ENCODE data around the gene MCTP1.

Gene MCTP1

GRCh38 chr5:94702729-94703128, 582.2 kb downstream of the MCTP1 start:
- peak overlapping the region in 1 of 2 experiments; percentile 3 for H3K27ac ChIP-seq (ENCODE audit: insufficient read depth in 1 of 2, low read depth in 1 of 2, low read length in 2 of 2, poor library complexity in 1 of 2, severe bottlenecking in 2 of 2)
- CTCF ChIA-PET, result interaction anchor here (0.8 to 2.4 kb wide), 5 partner anchors 10 to 178 kb away, joined by 3 to 6 read pairs (median 3); no protein-coding TSS in a partner anchor

GRCh38 chr5:94700592-94700991, 584.3 kb downstream of the MCTP1 start:
- no peaks in the 10 kb centered on the region for H3K27me3 ChIP-seq (replicated peaks in 2 of 5; ENCODE audit: control insufficient read depth in 4 of 5, insufficient read depth in 5 of 5, low read length in 4 of 5)
- no peak overlapping the region for H3K27ac ChIP-seq (ENCODE audit: insufficient read depth in 1 of 2, low read depth in 1 of 2, low read length in 2 of 2, poor library complexity in 1 of 2, severe bottlenecking in 2 of 2)
- WGBS (ENCODE audit: insufficient coverage), result no CpG with 5 or more reads among the region's 1 CpG
- H3K9me3 ChIP-seq (ENCODE audit: control extremely low read depth in 1 of 5, control insufficient read depth in 4 of 5, insufficient read depth in 2 of 5, low read depth in 1 of 5, low read length in 4 of 5), result no peaks in the 10 kb centered on the region
- POLR2A ChIA-PET, result no interaction called here
- CTCF ChIA-PET, result interaction anchor here (1.1 kb wide), 1 partner anchor 22 kb away, joined by 3 read pairs; no protein-coding TSS in a partner anchor
- no peak for DNase-seq
- H3K4me3 ChIP-seq (ENCODE audit: control insufficient read depth in 1 of 7, extremely low read depth in 1 of 7, insufficient read depth in 4 of 7, low read depth in 2 of 7, low read length in 6 of 7), result no peak overlapping the region
- H3K36me3 ChIP-seq (ENCODE audit: control insufficient read depth in 4 of 4, insufficient read depth in 4 of 4, low read length in 3 of 4), result peaks cover 0 to 4% (median 0%) of the 10 kb centered on the region in 4 experiments
- peaks cover 0 to 4% (median 0%) of the 10 kb centered on the region in 4 experiments for H3K4me1 ChIP-seq (ENCODE audit: control extremely low read depth in 1 of 4, control insufficient read depth in 4 of 4, insufficient read depth in 4 of 4, low read length in 3 of 4)

More at GRCh38 chr5:94702729-94703128, 582.2 kb downstream of the MCTP1 start:
- no peaks in the 10 kb centered on the region for H3K27me3 ChIP-seq (replicated peaks in 2 of 5; ENCODE audit: control insufficient read depth in 4 of 5, insufficient read depth in 5 of 5, low read length in 4 of 5)
- peaks cover 0 to 11% (median 1%) of the 10 kb centered on the region in 4 experiments for H3K4me1 ChIP-seq (ENCODE audit: control extremely low read depth in 1 of 4, control insufficient read depth in 4 of 4, insufficient read depth in 4 of 4, low read length in 3 of 4)
- WGBS (ENCODE audit: insufficient coverage), result no CpG with 5 or more reads among the region's 1 CpG
- POLR2A ChIA-PET, result no interaction called here
- DNase-seq, result no peak
- H3K9me3 ChIP-seq (ENCODE audit: control extremely low read depth in 1 of 5, control insufficient read depth in 4 of 5, insufficient read depth in 2 of 5, low read depth in 1 of 5, low read length in 4 of 5), result no peaks in the 10 kb centered on the region
- peaks cover 0 to 4% (median under 1%) of the 10 kb centered on the region in 4 experiments for H3K36me3 ChIP-seq (ENCODE audit: control insufficient read depth in 4 of 4, insufficient read depth in 4 of 4, low read length in 3 of 4)
- no peak overlapping the region for H3K4me3 ChIP-seq (ENCODE audit: control insufficient read depth in 1 of 7, extremely low read depth in 1 of 7, insufficient read depth in 4 of 7, low read depth in 2 of 7, low read length in 6 of 7)

GRCh38 chr5:94699562-94699961, 585.3 kb downstream of the MCTP1 start:
- no CpG with 5 or more reads among the region's 2 CpGs for WGBS (ENCODE audit: insufficient coverage)
- no peaks in the 10 kb centered on the region for H3K27me3 ChIP-seq (replicated peaks in 2 of 5; ENCODE audit: control insufficient read depth in 4 of 5, insufficient read depth in 5 of 5, low read length in 4 of 5)

DNA sequence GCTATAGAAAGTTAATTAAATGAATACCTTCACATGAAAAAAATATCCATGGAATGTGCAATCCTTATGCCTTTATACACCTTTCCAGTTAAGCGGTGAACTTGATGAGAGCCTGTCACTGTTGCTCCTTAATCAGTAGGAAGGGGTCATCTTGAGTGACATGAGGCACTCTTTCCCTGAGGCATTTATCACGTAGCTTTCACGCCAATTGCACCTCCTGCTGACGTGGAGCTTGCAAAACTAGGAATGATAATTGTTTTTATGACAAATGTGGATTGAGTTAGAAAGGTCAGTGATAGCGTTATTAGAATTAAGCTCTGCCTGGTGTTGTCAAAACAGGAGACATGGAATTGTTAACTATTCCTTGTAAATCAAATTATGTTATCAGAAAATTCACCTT, 586.7 kb downstream of the MCTP1 start:
- CTCF ChIA-PET, result interaction anchor here (0.6 to 1.5 kb wide), 3 partner anchors 10 to 451 kb away, joined by 3 to 4 read pairs (median 3); no protein-coding TSS in a partner anchor
- WGBS (ENCODE audit: insufficient coverage), result 100% methylated on average over 3 of the region's 5 CpGs

More at GRCh38 chr5:94699562-94699961, 585.3 kb downstream of the MCTP1 start:
- peaks cover 0 to 9% (median 5%) of the 10 kb centered on the region in 4 experiments for H3K36me3 ChIP-seq (ENCODE audit: control insufficient read depth in 4 of 4, insufficient read depth in 4 of 4, low read length in 3 of 4)
- no peak for DNase-seq
- no peaks in the 10 kb centered on the region for H3K9me3 ChIP-seq (ENCODE audit: control extremely low read depth in 1 of 5, control insufficient read depth in 4 of 5, insufficient read depth in 2 of 5, low read depth in 1 of 5, low read length in 4 of 5)
- POLR2A ChIA-PET, result no interaction called here
- CTCF ChIA-PET, result no interaction called here
- peaks cover 0 to 4% (median 0%) of the 10 kb centered on the region in 4 experiments for H3K4me1 ChIP-seq (ENCODE audit: control extremely low read depth in 1 of 4, control insufficient read depth in 4 of 4, insufficient read depth in 4 of 4, low read length in 3 of 4)
- no peak overlapping the region for H3K4me3 ChIP-seq (ENCODE audit: control insufficient read depth in 1 of 7, extremely low read depth in 1 of 7, insufficient read depth in 4 of 7, low read depth in 2 of 7, low read length in 6 of 7)
- no peak overlapping the region for H3K27ac ChIP-seq (ENCODE audit: insufficient read depth in 1 of 2, low read depth in 1 of 2, low read length in 2 of 2, poor library complexity in 1 of 2, severe bottlenecking in 2 of 2)

GRCh38 chr5:94694671-94695070, 590.2 kb downstream of the MCTP1 start:
- Histone ChIP-seq H3K4me3 (ENCODE audit: control insufficient read depth in 1 of 7, extremely low read depth in 1 of 7, insufficient read depth in 4 of 7, low read depth in 2 of 7, low read length in 6 of 7) (no peak overlapping the region), H3K27ac (ENCODE audit: insufficient read depth in 1 of 2, low read depth in 1 of 2, low read length in 2 of 2, poor library complexity in 1 of 2, severe bottlenecking in 2 of 2) (no peak overlapping the region), H3K36me3 (ENCODE audit: control insufficient read depth in 4 of 4, insufficient read depth in 4 of 4, low read length in 3 of 4) (peaks cover under 1 to 22% (median 8%) of the 10 kb centered on the region in 4 experiments), H3K9me3 (ENCODE audit: control extremely low read depth in 1 of 5, control insufficient read depth in 4 of 5, insufficient read depth in 2 of 5, low read depth in 1 of 5, low read length in 4 of 5) (no peaks in the 10 kb centered on the region), H3K27me3 (replicated peaks in 2 of 5; ENCODE audit: control insufficient read depth in 4 of 5, insufficient read depth in 5 of 5, low read length in 4 of 5) (no peaks in the 10 kb centered on the region), H3K4me1 (ENCODE audit: control extremely low read depth in 1 of 4, control insufficient read depth in 4 of 4, insufficient read depth in 4 of 4, low read length in 3 of 4) (no peaks in the 10 kb centered on the region)
- no peak for DNase-seq
- WGBS (ENCODE audit: insufficient coverage), result no CpG with 5 or more reads among the region's 2 CpGs
- ChIA-PET CTCF (interaction anchor here (2.7 kb wide), 1 partner anchor 170 kb away, joined by 8 read pairs; no protein-coding TSS in a partner anchor), POLR2A (no interaction called here)

More for the DNA sequence above, 586.7 kb downstream of the MCTP1 start:
- POLR2A ChIA-PET, result no interaction called here
- Histone ChIP-seq H3K9me3 (ENCODE audit: control extremely low read depth in 1 of 5, control insufficient read depth in 4 of 5, insufficient read depth in 2 of 5, low read depth in 1 of 5, low read length in 4 of 5) (no peaks in the 10 kb centered on the region), H3K27me3 (replicated peaks in 2 of 5; ENCODE audit: control insufficient read depth in 4 of 5, insufficient read depth in 5 of 5, low read length in 4 of 5) (no peaks in the 10 kb centered on the region), H3K4me3 (ENCODE audit: control insufficient read depth in 1 of 7, extremely low read depth in 1 of 7, insufficient read depth in 4 of 7, low read depth in 2 of 7, low read length in 6 of 7) (no peak overlapping the region), H3K27ac (ENCODE audit: insufficient read depth in 1 of 2, low read depth in 1 of 2, low read length in 2 of 2, poor library complexity in 1 of 2, severe bottlenecking in 2 of 2) (no peak overlapping the region), H3K4me1 (ENCODE audit: control extremely low read depth in 1 of 4, control insufficient read depth in 4 of 4, insufficient read depth in 4 of 4, low read length in 3 of 4) (peaks cover 0 to 4% (median 0%) of the 10 kb centered on the region in 4 experiments), H3K36me3 (ENCODE audit: control insufficient read depth in 4 of 4, insufficient read depth in 4 of 4, low read length in 3 of 4) (peaks cover 0 to 12% (median 5%) of the 10 kb centered on the region in 4 experiments)
- DNase-seq, result no peak

GRCh38 chr5:94693845-94694370, 591.0 kb downstream of the MCTP1 start:
- Histone ChIP-seq H3K4me1 (ENCODE audit: control extremely low read depth in 1 of 4, control insufficient read depth in 4 of 4, insufficient read depth in 4 of 4, low read length in 3 of 4) (no peaks in the 10 kb centered on the region), H3K36me3 (ENCODE audit: control insufficient read depth in 4 of 4, insufficient read depth in 4 of 4, low read length in 3 of 4) (peaks cover 2 to 23% (median 10%) of the 10 kb centered on the region in 4 experiments), H3K4me3 (ENCODE audit: control insufficient read depth in 1 of 7, extremely low read depth in 1 of 7, insufficient read depth in 4 of 7, low read depth in 2 of 7, low read length in 6 of 7) (no peak overlapping the region), H3K27me3 (replicated peaks in 2 of 5; ENCODE audit: control insufficient read depth in 4 of 5, insufficient read depth in 5 of 5, low read length in 4 of 5) (no peaks in the 10 kb centered on the region), H3K27ac (ENCODE audit: insufficient read depth in 1 of 2, low read depth in 1 of 2, low read length in 2 of 2, poor library complexity in 1 of 2, severe bottlenecking in 2 of 2) (no peak overlapping the region), H3K9me3 (ENCODE audit: control extremely low read depth in 1 of 5, control insufficient read depth in 4 of 5, insufficient read depth in 2 of 5, low read depth in 1 of 5, low read length in 4 of 5) (no peaks in the 10 kb centered on the region)
- POLR2A ChIA-PET, result no interaction called here
- no peak for DNase-seq
- WGBS (ENCODE audit: insufficient coverage), result no CpG with 5 or more reads among the region's 1 CpG
- CTCF ChIA-PET, result interaction anchor here (1.6 kb wide), 1 partner anchor 174 kb away, joined by 3 read pairs; no protein-coding TSS in a partner anchor

DNA sequence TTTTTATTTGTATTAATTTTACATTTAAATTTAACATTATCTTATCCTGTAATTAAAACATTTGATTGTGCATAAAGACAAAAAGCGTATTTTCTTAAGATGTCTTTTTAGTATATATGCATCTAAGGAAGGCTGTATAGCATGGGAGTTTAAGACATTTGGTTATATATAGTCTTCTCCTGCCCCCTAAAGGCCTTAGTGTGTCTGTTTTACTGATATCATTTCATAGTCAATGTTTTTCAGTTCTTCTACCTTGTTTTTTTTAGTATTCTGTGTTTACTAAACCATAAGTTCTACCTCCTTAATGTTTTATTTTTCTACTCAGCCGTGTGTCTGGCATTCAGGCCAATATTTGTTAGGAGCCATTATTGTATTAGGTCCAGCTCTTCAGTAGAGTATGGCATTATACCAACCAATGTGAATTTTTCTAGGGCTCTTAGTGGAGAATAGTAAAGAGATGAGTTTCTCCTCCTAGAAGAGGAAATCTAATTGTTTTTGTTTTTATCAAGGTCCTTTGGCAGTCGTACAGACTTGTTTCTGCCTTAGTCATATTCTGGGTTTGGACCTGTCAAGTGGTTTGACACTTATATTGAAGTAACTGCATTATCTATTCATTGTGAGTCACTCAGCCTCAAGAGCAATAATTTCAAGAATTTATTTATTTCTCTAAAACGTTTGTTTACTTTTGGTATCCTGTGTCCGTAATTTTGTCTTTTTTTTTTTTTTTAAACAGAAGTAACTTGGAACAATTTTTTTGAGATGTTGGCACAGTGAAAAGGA, 591.7 kb downstream of the MCTP1 start:
- WGBS (ENCODE audit: insufficient coverage), result 80% methylated on average over 1 of the region's 5 CpGs
- peaks cover 2 to 29% (median 10%) of the 10 kb centered on the region in 4 experiments for H3K36me3 ChIP-seq (ENCODE audit: control insufficient read depth in 4 of 4, insufficient read depth in 4 of 4, low read length in 3 of 4)
- peak; percentile 55 to 75 (median 72) for DNase-seq
- CTCF ChIA-PET, result interaction anchor here (0.8 to 2.0 kb wide), 11 partner anchors 9 to 1086 kb away, joined by 3 to 6 read pairs (median 4); no protein-coding TSS in a partner anchor
- no peaks in the 10 kb centered on the region for H3K9me3 ChIP-seq (ENCODE audit: control extremely low read depth in 1 of 5, control insufficient read depth in 4 of 5, insufficient read depth in 2 of 5, low read depth in 1 of 5, low read length in 4 of 5)
- no peaks in the 10 kb centered on the region for H3K4me1 ChIP-seq (ENCODE audit: control extremely low read depth in 1 of 4, control insufficient read depth in 4 of 4, insufficient read depth in 4 of 4, low read length in 3 of 4)
- H3K27ac ChIP-seq (ENCODE audit: insufficient read depth in 1 of 2, low read depth in 1 of 2, low read length in 2 of 2, poor library complexity in 1 of 2, severe bottlenecking in 2 of 2), result no peak overlapping the region
- POLR2A ChIA-PET, result no interaction called here
- H3K4me3 ChIP-seq (ENCODE audit: control insufficient read depth in 1 of 7, extremely low read depth in 1 of 7, insufficient read depth in 4 of 7, low read depth in 2 of 7, low read length in 6 of 7), result no peak overlapping the region
- no peaks in the 10 kb centered on the region for H3K27me3 ChIP-seq (replicated peaks in 2 of 5; ENCODE audit: control insufficient read depth in 4 of 5, insufficient read depth in 5 of 5, low read length in 4 of 5)
